ENCODE results near the gene UNC79.

UNC79 gene

DNA sequence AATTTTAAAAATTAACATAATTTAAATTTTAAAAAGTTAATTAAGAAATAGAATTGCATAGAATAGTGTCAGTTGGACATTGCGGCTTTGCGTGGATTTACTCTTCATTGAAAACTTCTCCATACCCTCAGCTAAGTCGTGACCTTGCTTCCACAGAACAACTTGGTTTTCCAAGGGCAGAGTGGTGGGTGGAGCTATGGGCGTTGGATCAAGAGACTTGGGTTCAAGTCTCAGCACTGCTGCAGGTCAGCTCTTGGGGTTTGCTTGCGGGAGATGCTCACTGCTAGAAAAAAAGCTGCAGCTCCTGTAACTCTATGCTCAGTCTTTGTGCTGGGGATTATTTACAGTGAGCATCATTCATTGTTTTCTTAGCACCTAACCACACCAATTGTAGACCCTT, 223.9 kb downstream of the UNC79 start:
- Histone ChIP-seq H3K4me3 (ENCODE audit: low read depth, low read length) (no peak overlapping the region), H3K9me3 (ENCODE audit: control insufficient read depth, insufficient read depth, low read depth, low read length) (no peaks in the 10 kb centered on the region; the same call in 1 of the 2 replicates), H3K27ac (ENCODE audit: extremely low read depth, low read depth, low read length) (no peak overlapping the region), H3K36me3 (ENCODE audit: control insufficient read depth in 2 of 2, insufficient read depth in 1 of 2, low read length in 2 of 2) (no peaks in the 10 kb centered on the region), H3K4me1 (ENCODE audit: control insufficient read depth, insufficient read depth, low read length) (no peaks in the 10 kb centered on the region)
- POLR2A ChIA-PET: no interaction called here
- no peak for TF ChIP-seq ZIC2 (tag by site-specific recombination; IDR thresholded peaks at IDR 0.05)
- no peak for TF ChIP-seq OSR2 (tag by site-specific recombination; IDR thresholded peaks at IDR 0.05)
- TF ChIP-seq GFI1B (tag by site-specific recombination; IDR thresholded peaks at IDR 0.05): no peak
- TF ChIP-seq ZNF311 (tag by site-specific recombination; IDR thresholded peaks at IDR 0.05; ENCODE audit: borderline replicate concordance): no peak
- no peak for TF ChIP-seq ZNF558 (tag by site-specific recombination; IDR thresholded peaks at IDR 0.05)
- TF ChIP-seq, protein P1, sequence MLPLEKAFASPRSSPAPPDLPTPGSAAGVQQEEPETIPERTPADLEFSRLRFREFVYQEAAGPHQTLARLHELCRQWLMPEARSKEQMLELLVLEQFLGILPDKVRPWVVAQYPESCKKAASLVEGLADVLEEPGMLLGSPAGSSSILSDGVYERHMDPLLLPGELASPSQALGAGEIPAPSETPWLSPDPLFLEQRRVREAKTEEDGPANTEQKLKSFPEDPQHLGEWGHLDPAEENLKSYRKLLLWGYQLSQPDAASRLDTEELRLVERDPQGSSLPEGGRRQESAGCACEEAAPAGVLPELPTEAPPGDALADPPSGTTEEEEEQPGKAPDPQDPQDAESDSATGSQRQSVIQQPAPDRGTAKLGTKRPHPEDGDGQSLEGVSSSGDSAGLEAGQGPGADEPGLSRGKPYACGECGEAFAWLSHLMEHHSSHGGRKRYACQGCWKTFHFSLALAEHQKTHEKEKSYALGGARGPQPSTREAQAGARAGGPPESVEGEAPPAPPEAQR (tag by site-specific recombination; IDR thresholded peaks at IDR 0.05): no peak
- no peak for TF ChIP-seq ZNF292 (tag by site-specific recombination; IDR thresholded peaks at IDR 0.05; ENCODE audit: borderline replicate concordance, low read depth)
- no peak for TF ChIP-seq ZBTB7A (tag by site-specific recombination; IDR thresholded peaks at IDR 0.05; ENCODE audit: low read depth)
- no peak for TF ChIP-seq HOXC10 (CRISPR knock-in tag; IDR thresholded peaks at IDR 0.05)
- no peak for TF ChIP-seq ZNF16 (tag by site-specific recombination; IDR thresholded peaks at IDR 0.05; ENCODE audit: low read depth)
- TF ChIP-seq ZNF114 (tag by site-specific recombination; IDR thresholded peaks at IDR 0.05): no peak
- no peak for TF ChIP-seq ZNF404 (tag by site-specific recombination; IDR thresholded peaks at IDR 0.05)
- no peak for TF ChIP-seq SALL2 (tag by site-specific recombination; IDR thresholded peaks at IDR 0.05; ENCODE audit: borderline replicate concordance)
- no peak for TF ChIP-seq ZNF830 (tag by site-specific recombination; IDR thresholded peaks at IDR 0.05; ENCODE audit: low read depth)
- no peak for TF ChIP-seq ZNF843 (tag by site-specific recombination; IDR thresholded peaks at IDR 0.05)
- CTCF ChIA-PET: interaction anchor here (0.6 to 5.7 kb wide), 16 partner anchors 9 to 456 kb away, joined by 3 to 54 read pairs (median 5); partner anchors contain the start of gene IFI27

DNA sequence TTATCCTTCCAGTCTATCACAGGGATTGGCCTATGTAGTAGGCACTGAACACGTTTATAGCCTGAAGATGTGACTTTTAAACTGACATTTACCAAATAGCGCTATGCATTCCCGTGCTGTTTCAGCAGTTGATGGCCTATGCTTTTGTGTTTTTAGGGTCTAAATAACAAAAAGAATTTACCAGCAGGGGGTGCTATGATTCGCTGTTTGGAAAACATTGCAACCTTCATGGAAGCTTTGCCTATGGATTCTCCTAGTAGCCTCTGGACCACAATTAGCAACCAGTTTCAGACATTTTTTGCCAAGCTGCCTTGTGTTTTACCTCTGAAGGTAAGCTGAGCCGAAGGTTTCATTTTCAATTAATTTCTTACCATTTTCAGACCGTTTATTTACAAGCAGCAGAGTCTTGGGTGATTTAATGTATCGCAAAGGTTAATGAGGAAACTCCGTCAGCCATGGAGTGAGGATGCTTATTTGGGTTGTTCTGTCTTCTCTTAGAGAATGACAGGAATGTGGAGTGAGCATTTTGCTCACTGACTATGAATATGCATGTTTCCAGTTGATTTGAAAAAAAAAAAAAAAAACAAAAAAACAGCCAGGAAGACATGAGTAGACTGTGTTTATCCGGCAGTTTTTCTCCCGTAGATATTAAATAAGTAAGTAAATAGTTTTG, 224.5 kb downstream of the UNC79 start:
- Histone ChIP-seq H3K4me3 (ENCODE audit: low read depth, low read length) (no peak overlapping the region), H3K4me1 (ENCODE audit: control insufficient read depth, insufficient read depth, low read length) (no peaks in the 10 kb centered on the region), H3K36me3 (ENCODE audit: control insufficient read depth in 2 of 2, insufficient read depth in 1 of 2, low read length in 2 of 2) (no peaks in the 10 kb centered on the region), H3K27ac (ENCODE audit: extremely low read depth, low read depth, low read length) (no peak overlapping the region), H3K9me3 (ENCODE audit: control insufficient read depth, insufficient read depth, low read depth, low read length) (no peaks in the 10 kb centered on the region; the same call in 1 of the 2 replicates)
- POLR2A ChIA-PET: no interaction called here
- TF ChIP-seq TRIM28 (IDR thresholded peaks at IDR 0.05; ENCODE audit: borderline replicate concordance, low read length) (0 out of 2 replicates have a peak, but pooled peaks have one; percentile 14), PRDM1 (tag by site-specific recombination; IDR thresholded peaks at IDR 0.05) (no peak), IKZF3 (tag by site-specific recombination; IDR thresholded peaks at IDR 0.05) (peak; percentile 54; the same call in 1 of the 2 replicates), ZXDB (tag by site-specific recombination; IDR thresholded peaks at IDR 0.05) (no peak), ZNF654 (tag by site-specific recombination; IDR thresholded peaks at IDR 0.05; ENCODE audit: low read depth) (peak; percentile 64), ZNF76 (tag by site-specific recombination; IDR thresholded peaks at IDR 0.05; ENCODE audit: borderline replicate concordance, low read depth) (no peak), ZNF10 (tag by site-specific recombination; IDR thresholded peaks at IDR 0.05) (peak; percentile 94)
- TF ChIP-seq, protein P2, sequence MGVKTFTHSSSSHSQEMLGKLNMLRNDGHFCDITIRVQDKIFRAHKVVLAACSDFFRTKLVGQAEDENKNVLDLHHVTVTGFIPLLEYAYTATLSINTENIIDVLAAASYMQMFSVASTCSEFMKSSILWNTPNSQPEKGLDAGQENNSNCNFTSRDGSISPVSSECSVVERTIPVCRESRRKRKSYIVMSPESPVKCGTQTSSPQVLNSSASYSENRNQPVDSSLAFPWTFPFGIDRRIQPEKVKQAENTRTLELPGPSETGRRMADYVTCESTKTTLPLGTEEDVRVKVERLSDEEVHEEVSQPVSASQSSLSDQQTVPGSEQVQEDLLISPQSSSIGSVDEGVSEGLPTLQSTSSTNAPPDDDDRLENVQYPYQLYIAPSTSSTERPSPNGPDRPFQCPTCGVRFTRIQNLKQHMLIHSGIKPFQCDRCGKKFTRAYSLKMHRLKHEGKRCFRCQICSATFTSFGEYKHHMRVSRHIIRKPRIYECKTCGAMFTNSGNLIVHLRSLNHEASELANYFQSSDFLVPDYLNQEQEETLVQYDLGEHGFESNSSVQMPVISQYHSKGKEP (tag by site-specific recombination; IDR thresholded peaks at IDR 0.05): 0 out of 2 replicates have a peak, but pooled peaks have one; percentile 17
- CTCF ChIA-PET: interaction anchor here (0.6 to 5.7 kb wide), 28 partner anchors 9 to 1834 kb away, joined by 3 to 54 read pairs (median 3); partner anchors contain the start of gene IFI27

All from HEK293 (cell line).